ENCODE measurements around the gene XPA. TPM values are rescaled to one million over a fixed set of nuclear protein-coding genes. Genes with fewer than 3 reads are reported as not detected.
"Not testable (repeated sequence)": the region's sequence is repeated elsewhere in the genome, so short reads cannot be mapped to it uniquely, and the experiment has no call there.

Gene XPA
- total RNA-seq, 1 donor from 2014 or later, result 10.0 TPM

- Mint-ChIP-seq H3K4me1 (ENCODE audit: unreplicated experiment) (no peaks in the 10 kb centered on the region), H3K4me3 (ENCODE audit: unreplicated experiment) (no peak overlapping the region), H3K36me3 (ENCODE audit: low read depth, unreplicated experiment) (no peaks in the 10 kb centered on the region), H3K27ac (ENCODE audit: unreplicated experiment) (no peak overlapping the region), H3K27me3 (ENCODE audit: unreplicated experiment) (peaks cover 4% of the 10 kb centered on the region), H3K9me3 (ENCODE audit: unreplicated experiment) (no peaks in the 10 kb centered on the region)
- no peak for TF ChIP-seq CTCF (IDR thresholded peaks at IDR 0.05; ENCODE audit: unreplicated experiment)
- DNase-seq (ENCODE audit: low spot score), result no peak
Observed at GRCh38 chr9:97703437-97704344, 6.6 kb upstream of the XPA start.

GRCh38 chr9:97699824-97700223, 2.7 kb upstream of the XPA start:
- H3K36me3 Mint-ChIP-seq (ENCODE audit: low read depth, unreplicated experiment); H3K27ac Mint-ChIP-seq (ENCODE audit: unreplicated experiment); DNase-seq (ENCODE audit: low spot score); H3K9me3 Mint-ChIP-seq (ENCODE audit: unreplicated experiment); H3K4me1 Mint-ChIP-seq (ENCODE audit: unreplicated experiment); H3K4me3 Mint-ChIP-seq (ENCODE audit: unreplicated experiment): not testable (repeated sequence)
- H3K27me3 Mint-ChIP-seq (ENCODE audit: unreplicated experiment), result peaks cover 11% of the 10 kb centered on the region

GRCh38 chr9:97699281-97699680, 2.1 kb upstream of the XPA start:
- not testable (repeated sequence) for H3K4me3 Mint-ChIP-seq (ENCODE audit: unreplicated experiment); H3K9me3 Mint-ChIP-seq (ENCODE audit: unreplicated experiment); DNase-seq (ENCODE audit: low spot score); H3K27ac Mint-ChIP-seq (ENCODE audit: unreplicated experiment); H3K36me3 Mint-ChIP-seq (ENCODE audit: low read depth, unreplicated experiment)
- peaks cover 11% of the 10 kb centered on the region for H3K27me3 Mint-ChIP-seq (ENCODE audit: unreplicated experiment)
- peaks cover 13% of the 10 kb centered on the region for H3K4me1 Mint-ChIP-seq (ENCODE audit: unreplicated experiment)

GRCh38 chr9:97698865-97699264, 1.7 kb upstream of the XPA start:
- DNase-seq (ENCODE audit: low spot score), result no peak
- Mint-ChIP-seq H3K36me3 (ENCODE audit: low read depth, unreplicated experiment) (no peaks in the 10 kb centered on the region), H3K9me3 (ENCODE audit: unreplicated experiment) (no peaks in the 10 kb centered on the region), H3K27ac (ENCODE audit: unreplicated experiment) (no peak overlapping the region), H3K4me3 (ENCODE audit: unreplicated experiment) (no peak overlapping the region), H3K4me1 (ENCODE audit: unreplicated experiment) (peaks cover 13% of the 10 kb centered on the region), H3K27me3 (ENCODE audit: unreplicated experiment) (peaks cover 11% of the 10 kb centered on the region)
- no peak for TF ChIP-seq CTCF (IDR thresholded peaks at IDR 0.05; ENCODE audit: unreplicated experiment)

GRCh38 chr9:97697837-97698236, 697 bp upstream of the XPA start:
- no peak for DNase-seq (ENCODE audit: low spot score)
- no peak for TF ChIP-seq CTCF (IDR thresholded peaks at IDR 0.05; ENCODE audit: unreplicated experiment)
- Mint-ChIP-seq H3K27ac (ENCODE audit: unreplicated experiment) (no peak overlapping the region), H3K36me3 (ENCODE audit: low read depth, unreplicated experiment) (no peaks in the 10 kb centered on the region), H3K4me1 (ENCODE audit: unreplicated experiment) (peaks cover 13% of the 10 kb centered on the region), H3K27me3 (ENCODE audit: unreplicated experiment) (peaks cover 11% of the 10 kb centered on the region), H3K9me3 (ENCODE audit: unreplicated experiment) (no peaks in the 10 kb centered on the region), H3K4me3 (ENCODE audit: unreplicated experiment) (peak overlapping the region; percentile 95)
